Measurements from ENCODE around the gene DEDD2.

DEDD2 gene

DNA sequence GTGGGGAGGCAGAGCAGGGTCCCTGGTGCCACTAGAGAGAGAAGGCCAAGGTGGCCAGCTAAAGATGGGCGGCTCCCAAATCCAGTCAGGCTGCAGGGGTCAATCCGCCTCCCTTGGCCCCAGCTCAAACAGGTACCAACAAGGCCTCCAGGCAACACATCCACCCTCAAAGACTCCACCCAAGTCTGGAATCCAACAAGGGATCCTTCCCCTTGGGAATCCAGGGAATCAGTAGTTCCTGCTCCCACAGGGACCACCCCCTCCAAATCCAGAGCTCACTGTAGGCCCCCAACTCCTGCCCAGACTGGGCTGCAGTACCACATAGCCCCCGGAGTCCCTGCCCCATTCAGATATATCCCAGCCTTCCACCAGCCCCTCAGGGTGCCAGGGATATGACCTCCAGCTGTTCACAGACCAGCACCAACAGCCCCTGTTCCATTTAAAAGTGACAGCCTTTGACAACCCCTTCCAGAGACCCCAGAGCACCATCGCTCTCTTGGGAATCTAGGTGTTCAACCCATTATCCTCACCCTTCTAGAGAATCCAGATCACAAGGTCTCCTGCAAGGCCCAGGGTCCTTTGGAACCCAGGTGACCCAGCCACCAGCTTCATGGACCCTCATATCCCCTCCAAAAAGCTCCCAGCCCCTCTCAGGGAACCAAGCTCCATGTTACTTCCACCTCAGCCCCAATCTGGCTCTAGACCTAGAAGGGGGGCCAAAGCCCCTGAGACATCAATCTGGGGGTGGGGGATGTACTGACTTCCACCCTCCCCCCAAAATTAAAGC is 34.3 kb upstream of the DEDD2 start:
- Histone ChIP-seq H3K9me3 (ENCODE audit: low read length) (no peaks in the 10 kb centered on the region), H3K27me3 (ENCODE audit: insufficient read depth, low read length) (no peaks in the 10 kb centered on the region), H3K4me3 (ENCODE audit: low read length) (no peak overlapping the region)

GRCh38 chr19:42250666-42251531 is 33.4 kb upstream of the DEDD2 start:
- H3K4me1 ChIP-seq (ENCODE audit: insufficient read depth, low read length), result peaks cover 25% of the 10 kb centered on the region
- H3K9me3 ChIP-seq (ENCODE audit: low read length), result no peaks in the 10 kb centered on the region
- H3K4me3 ChIP-seq (ENCODE audit: low read length), result no peak overlapping the region
- H3K36me3 ChIP-seq (ENCODE audit: insufficient read depth, low read length), result peaks cover 20% of the 10 kb centered on the region
- no peak overlapping the region for H2AFZ ChIP-seq (ENCODE audit: low read depth, low read length)
- H3K27me3 ChIP-seq (ENCODE audit: insufficient read depth, low read length), result no peaks in the 10 kb centered on the region

More for the DNA sequence above, 34.3 kb upstream of the DEDD2 start:
- Histone ChIP-seq H3K36me3 (ENCODE audit: insufficient read depth, low read length) (peaks cover 19% of the 10 kb centered on the region), H2AFZ (ENCODE audit: low read depth, low read length) (no peak overlapping the region), H3K4me1 (ENCODE audit: insufficient read depth, low read length) (peaks cover 32% of the 10 kb centered on the region)

DNA sequence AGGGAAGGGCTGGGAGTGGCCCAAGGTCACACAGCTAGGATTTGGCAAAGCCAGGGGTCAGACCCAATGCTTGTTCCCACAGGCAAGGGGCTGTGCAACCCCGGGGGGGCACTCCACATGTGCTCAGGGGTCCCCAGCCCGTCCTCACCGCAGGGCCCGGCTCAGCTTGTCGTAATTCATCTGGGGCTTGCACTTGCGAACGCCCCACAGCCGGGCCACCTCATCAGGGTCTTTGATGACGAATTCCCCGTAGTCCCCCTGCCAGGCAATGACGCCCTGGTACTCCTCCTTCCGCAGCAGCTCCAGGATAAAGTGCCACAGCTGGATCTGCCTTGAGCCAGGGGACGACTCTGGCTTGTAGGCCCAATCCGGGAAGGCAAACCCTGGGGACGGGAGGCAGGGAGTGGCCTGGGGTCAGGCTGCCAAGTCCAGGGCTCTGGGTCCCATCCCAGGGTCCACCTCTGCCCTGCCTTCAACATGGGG is 32.7 kb upstream of the DEDD2 start:
- H3K4me1 ChIP-seq (ENCODE audit: insufficient read depth, low read length), result peaks cover 20% of the 10 kb centered on the region
- peaks cover 20% of the 10 kb centered on the region for H3K36me3 ChIP-seq (ENCODE audit: insufficient read depth, low read length)
- no peaks in the 10 kb centered on the region for H3K9me3 ChIP-seq (ENCODE audit: low read length)
- H3K27me3 ChIP-seq (ENCODE audit: insufficient read depth, low read length), result no peaks in the 10 kb centered on the region
- H3K4me3 ChIP-seq (ENCODE audit: low read length), result no peak overlapping the region
- no peak overlapping the region for H2AFZ ChIP-seq (ENCODE audit: low read depth, low read length)

- Histone ChIP-seq H3K27me3 (ENCODE audit: insufficient read depth, low read length) (no peaks in the 10 kb centered on the region), H3K4me1 (ENCODE audit: insufficient read depth, low read length) (peaks cover 19% of the 10 kb centered on the region), H3K36me3 (ENCODE audit: insufficient read depth, low read length) (peaks cover 20% of the 10 kb centered on the region), H3K4me3 (ENCODE audit: low read length) (no peak overlapping the region), H2AFZ (ENCODE audit: low read depth, low read length) (no peak overlapping the region), H3K9me3 (ENCODE audit: low read length) (no peaks in the 10 kb centered on the region)
Measured at GRCh38 chr19:42249769-42250168, 32.3 kb upstream of the DEDD2 start.

GRCh38 chr19:42249149-42249750 is 31.8 kb upstream of the DEDD2 start:
- H3K4me3 ChIP-seq (ENCODE audit: low read length), result no peak overlapping the region
- H2AFZ ChIP-seq (ENCODE audit: low read depth, low read length), result no peak overlapping the region
- peaks cover 19% of the 10 kb centered on the region for H3K4me1 ChIP-seq (ENCODE audit: insufficient read depth, low read length)
- H3K27me3 ChIP-seq (ENCODE audit: insufficient read depth, low read length), result no peaks in the 10 kb centered on the region
- H3K36me3 ChIP-seq (ENCODE audit: insufficient read depth, low read length), result peaks cover 20% of the 10 kb centered on the region
- H3K9me3 ChIP-seq (ENCODE audit: low read length), result no peaks in the 10 kb centered on the region

DNA sequence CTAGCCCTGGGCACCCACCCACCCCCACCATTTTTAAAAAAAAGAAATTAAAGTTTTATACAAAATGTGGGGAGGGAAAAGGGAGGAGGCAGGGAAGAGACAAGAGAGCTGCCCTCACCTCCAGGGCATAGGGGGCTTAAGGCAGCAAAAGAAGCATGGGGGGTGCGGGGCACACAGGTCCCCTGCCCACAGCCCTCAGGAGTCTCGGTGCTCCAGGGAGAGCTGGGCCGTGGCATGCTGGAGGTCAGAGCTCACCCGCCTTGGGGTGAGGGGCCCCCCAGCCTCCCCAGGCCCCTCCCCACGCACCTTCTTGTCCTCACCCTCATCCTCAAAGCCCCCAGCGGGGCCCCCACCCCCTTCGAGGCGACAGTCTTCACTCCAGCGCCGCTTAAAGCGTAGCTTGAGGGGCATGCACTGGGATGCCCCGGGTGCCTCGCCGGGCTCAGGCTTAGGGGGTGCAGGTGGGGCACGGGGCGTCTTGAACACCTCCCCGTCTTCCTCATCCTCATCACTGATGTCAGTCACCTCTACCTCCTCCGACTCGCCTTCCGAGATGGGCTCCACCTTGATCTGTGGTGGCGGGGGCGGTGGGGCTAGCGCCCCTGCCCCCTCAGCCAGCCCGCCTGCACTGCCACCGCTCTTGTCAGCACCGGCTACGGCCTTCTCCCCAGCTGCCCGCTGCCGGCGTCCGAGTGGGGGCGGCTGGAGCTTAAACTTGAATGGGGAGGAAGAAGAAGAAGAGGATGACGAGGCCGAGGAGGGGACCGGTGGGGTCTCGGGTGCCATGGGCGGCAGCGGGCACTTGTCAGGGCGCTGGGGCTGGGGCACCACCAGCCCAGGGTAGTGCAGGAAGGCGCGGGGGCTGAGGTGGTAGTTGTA is 31.0 kb upstream of the DEDD2 start:
- Histone ChIP-seq H3K27me3 (ENCODE audit: insufficient read depth, low read length) (no peaks in the 10 kb centered on the region), H3K4me1 (ENCODE audit: insufficient read depth, low read length) (peaks cover 23% of the 10 kb centered on the region), H3K9me3 (ENCODE audit: low read length) (no peaks in the 10 kb centered on the region), H3K4me3 (ENCODE audit: low read length) (no peak overlapping the region), H3K36me3 (ENCODE audit: insufficient read depth, low read length) (peaks cover 20% of the 10 kb centered on the region), H2AFZ (ENCODE audit: low read depth, low read length) (no peak overlapping the region)

DNA sequence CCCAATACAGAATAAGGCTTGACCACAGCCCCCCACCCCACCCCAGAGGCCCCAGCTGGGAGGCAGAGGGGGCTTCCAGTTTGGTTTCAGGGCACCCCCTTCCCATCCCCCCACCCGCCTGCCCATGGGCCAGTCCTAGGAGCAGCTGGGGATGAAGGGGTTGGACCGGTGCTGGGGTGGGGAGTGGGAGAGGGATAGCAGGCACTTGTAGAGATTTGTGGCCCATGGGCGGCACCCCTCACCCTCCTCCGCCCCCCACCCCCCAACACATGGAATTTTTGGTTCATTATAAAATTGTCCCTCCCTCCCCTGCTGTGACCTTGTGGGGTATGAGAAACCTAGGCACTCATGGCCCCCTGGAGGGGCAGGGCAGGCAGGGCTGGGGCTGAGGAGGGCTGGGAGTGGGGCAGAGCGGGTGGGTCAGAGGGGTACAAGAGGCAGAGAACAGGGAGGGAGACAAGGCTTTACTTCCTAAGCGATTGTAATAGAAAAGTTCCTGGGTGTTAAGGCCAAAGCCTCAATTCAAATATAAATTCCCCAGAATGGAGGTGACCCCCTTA is 30.2 kb upstream of the DEDD2 start:
- no peak overlapping the region for H3K4me3 ChIP-seq (ENCODE audit: low read length)
- H3K9me3 ChIP-seq (ENCODE audit: low read length), result no peaks in the 10 kb centered on the region
- H2AFZ ChIP-seq (ENCODE audit: low read depth, low read length), result no peak overlapping the region
- H3K27me3 ChIP-seq (ENCODE audit: insufficient read depth, low read length), result no peaks in the 10 kb centered on the region
- H3K4me1 ChIP-seq (ENCODE audit: insufficient read depth, low read length), result peaks cover 16% of the 10 kb centered on the region
- peaks cover 20% of the 10 kb centered on the region for H3K36me3 ChIP-seq (ENCODE audit: insufficient read depth, low read length)

DNA sequence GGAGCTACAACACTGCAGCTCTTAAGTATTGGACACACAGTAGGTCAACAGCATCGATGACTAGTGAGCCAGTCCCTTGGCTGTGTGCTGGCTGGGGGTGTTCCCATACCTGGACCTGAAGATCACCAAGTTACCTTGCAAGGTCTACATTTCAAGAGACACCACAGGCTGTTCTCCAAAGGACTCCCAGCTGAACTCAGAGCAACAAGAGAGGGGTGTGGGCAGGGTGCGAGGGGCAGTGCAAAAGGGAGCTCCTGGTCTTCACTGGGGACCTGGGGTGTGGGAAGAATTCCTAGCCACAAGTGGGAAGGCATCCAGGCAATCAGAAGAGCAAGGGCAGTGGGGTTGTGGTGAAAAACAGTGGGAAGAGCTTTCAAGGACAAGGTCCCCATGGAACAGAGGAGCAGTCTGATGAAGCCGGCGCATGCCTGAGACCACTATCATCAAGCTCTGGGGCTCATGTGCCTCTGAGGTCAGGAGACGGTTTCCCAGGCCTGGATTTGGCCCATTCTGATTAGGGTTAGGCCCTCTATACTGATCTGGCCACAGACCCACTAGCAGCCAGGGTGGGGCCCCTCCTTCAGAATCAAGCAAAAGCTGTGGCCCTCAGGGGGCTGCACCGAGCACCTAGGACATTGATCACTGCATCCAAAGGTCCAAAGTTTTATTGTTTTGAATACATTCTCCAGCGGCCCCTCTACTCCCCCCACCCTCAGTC is 29.6 kb upstream of the DEDD2 start:
- H3K27me3 ChIP-seq (ENCODE audit: insufficient read depth, low read length), result no peaks in the 10 kb centered on the region
- peaks cover 20% of the 10 kb centered on the region for H3K36me3 ChIP-seq (ENCODE audit: insufficient read depth, low read length)
- H3K4me3 ChIP-seq (ENCODE audit: low read length), result no peak overlapping the region
- no peaks in the 10 kb centered on the region for H3K9me3 ChIP-seq (ENCODE audit: low read length)
- H2AFZ ChIP-seq (ENCODE audit: low read depth, low read length), result no peak overlapping the region
- H3K4me1 ChIP-seq (ENCODE audit: insufficient read depth, low read length), result peaks cover 10% of the 10 kb centered on the region

DNA sequence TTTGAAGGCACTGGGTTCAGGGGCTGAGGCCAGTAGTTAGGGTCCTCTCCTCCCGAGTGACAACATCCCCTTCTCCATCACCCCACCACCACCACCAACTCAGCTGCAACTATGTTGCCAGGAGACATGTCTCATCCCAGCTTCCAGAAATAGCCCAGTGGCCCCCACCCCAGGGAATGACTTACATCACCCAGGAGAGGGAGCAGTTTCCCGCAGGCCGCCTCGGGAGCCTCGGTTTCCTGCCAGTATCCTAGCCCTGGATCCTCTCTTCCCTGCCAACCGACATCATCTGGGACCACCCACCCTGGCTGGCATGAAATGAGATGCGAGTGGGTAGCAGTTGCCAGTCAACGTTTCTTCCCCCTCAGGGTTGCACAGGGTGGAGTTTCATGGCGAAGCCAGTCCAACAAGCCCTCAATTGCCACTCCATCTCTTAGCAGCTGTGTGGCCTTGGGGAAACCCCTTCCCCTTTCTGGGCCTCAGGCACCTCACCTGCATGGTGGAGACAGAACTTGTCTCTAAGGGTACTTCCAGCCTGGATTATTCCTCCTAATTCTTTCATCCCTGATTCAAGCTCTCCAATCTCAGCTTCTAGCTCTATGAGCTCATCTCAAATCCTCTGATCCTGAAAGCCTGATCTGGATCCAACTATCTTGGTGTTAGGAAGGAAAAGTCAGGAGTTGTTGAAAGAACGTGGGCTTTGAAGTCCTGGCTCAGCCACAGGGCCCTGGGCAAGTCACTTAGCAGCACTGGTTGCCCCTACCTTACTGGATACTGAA is 28.9 kb upstream of the DEDD2 start:
- no peaks in the 10 kb centered on the region for H3K27me3 ChIP-seq (ENCODE audit: insufficient read depth, low read length)
- peaks cover 20% of the 10 kb centered on the region for H3K36me3 ChIP-seq (ENCODE audit: insufficient read depth, low read length)
- H3K4me1 ChIP-seq (ENCODE audit: insufficient read depth, low read length), result peaks cover 7% of the 10 kb centered on the region
- no peak overlapping the region for H2AFZ ChIP-seq (ENCODE audit: low read depth, low read length)
- no peaks in the 10 kb centered on the region for H3K9me3 ChIP-seq (ENCODE audit: low read length)
- H3K4me3 ChIP-seq (ENCODE audit: low read length), result no peak overlapping the region

DNA sequence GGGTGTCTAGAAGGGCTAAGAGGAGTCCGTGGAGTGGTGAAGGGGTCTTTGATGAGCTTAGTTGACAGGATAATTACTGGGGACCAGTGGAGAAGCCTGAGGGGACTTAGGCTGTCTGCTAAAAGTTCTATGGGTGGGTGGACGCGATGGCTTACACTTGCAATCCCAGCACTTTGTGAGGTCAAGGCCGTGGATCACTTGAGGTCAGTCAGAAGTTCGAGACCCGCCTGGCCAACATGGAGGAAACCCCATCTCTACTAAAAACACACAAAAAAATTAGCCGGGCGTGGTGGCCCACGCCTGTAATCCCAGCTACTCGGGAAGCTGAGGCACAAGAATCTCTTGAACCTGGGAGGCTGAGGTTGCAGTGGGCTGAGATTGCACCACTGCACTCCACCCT is 27.8 kb upstream of the DEDD2 start:
- peaks cover 14% of the 10 kb centered on the region for H3K36me3 ChIP-seq (ENCODE audit: insufficient read depth, low read length)
- H3K4me1 ChIP-seq (ENCODE audit: insufficient read depth, low read length), result peaks cover 10% of the 10 kb centered on the region
- no peaks in the 10 kb centered on the region for H3K9me3 ChIP-seq (ENCODE audit: low read length)
- H2AFZ ChIP-seq (ENCODE audit: low read depth, low read length), result no peak overlapping the region
- H3K4me3 ChIP-seq (ENCODE audit: low read length), result no peak overlapping the region
- H3K27me3 ChIP-seq (ENCODE audit: insufficient read depth, low read length), result no peaks in the 10 kb centered on the region
